ENCODE measurements around the gene RABIF.

The RABIF gene

GRCh38 chr1:202858789-202859414, 30.0 kb downstream of the RABIF start:
- Histone ChIP-seq H3K27ac (ENCODE audit: low read depth, low read length) (no peak overlapping the region), H3K9me3 (ENCODE audit: insufficient read depth, low read length) (no peaks in the 10 kb centered on the region), H3K4me2 (ENCODE audit: low read depth, low read length, poor library complexity, severe bottlenecking) (no peak overlapping the region), H3K4me3 (ENCODE audit: insufficient read depth, low read length, poor library complexity, severe bottlenecking) (no peak overlapping the region), H4K20me1 (ENCODE audit: low read depth, low read length) (no peaks in the 10 kb centered on the region), H3K36me3 (ENCODE audit: low read length) (no peaks in the 10 kb centered on the region), H2AFZ (ENCODE audit: low read depth, low read length, severe bottlenecking) (no peak overlapping the region), H3K9ac (ENCODE audit: low read length) (no peak overlapping the region), H3K9me2 (replicated peaks; ENCODE audit: insufficient read depth, low read length) (no peaks in the 10 kb centered on the region), H3K27me3 (ENCODE audit: low read length) (no peaks in the 10 kb centered on the region), H3K79me2 (ENCODE audit: insufficient read depth, low read length) (no peaks in the 10 kb centered on the region), H3F3A (ENCODE audit: insufficient read depth) (no peaks in the 10 kb centered on the region)
- TF ChIP-seq CTCF (IDR thresholded peaks at IDR 0.05; ENCODE audit: insufficient read depth, low read length, poor library complexity, severe bottlenecking) (no peak), EZH2phosphoT487 (conservative IDR thresholded peaks at IDR 0.05; ENCODE audit: low read length) (no peak)

- Histone ChIP-seq H4K20me1 (ENCODE audit: low read depth, low read length) (no peaks in the 10 kb centered on the region), H2AFZ (ENCODE audit: low read depth, low read length, severe bottlenecking) (no peak overlapping the region), H3K4me2 (ENCODE audit: low read depth, low read length, poor library complexity, severe bottlenecking) (no peak overlapping the region), H3K36me3 (ENCODE audit: low read length) (no peaks in the 10 kb centered on the region), H3K9me3 (ENCODE audit: insufficient read depth, low read length) (no peaks in the 10 kb centered on the region), H3K4me3 (ENCODE audit: insufficient read depth, low read length, poor library complexity, severe bottlenecking) (no peak overlapping the region), H3K27me3 (ENCODE audit: low read length) (no peaks in the 10 kb centered on the region), H3K27ac (ENCODE audit: low read depth, low read length) (no peak overlapping the region), H3F3A (ENCODE audit: insufficient read depth) (no peaks in the 10 kb centered on the region), H3K79me2 (ENCODE audit: insufficient read depth, low read length) (no peaks in the 10 kb centered on the region), H3K9me2 (replicated peaks; ENCODE audit: insufficient read depth, low read length) (no peaks in the 10 kb centered on the region), H3K9ac (ENCODE audit: low read length) (no peak overlapping the region)
- TF ChIP-seq EZH2phosphoT487 (conservative IDR thresholded peaks at IDR 0.05; ENCODE audit: low read length) (no peak), CTCF (IDR thresholded peaks at IDR 0.05; ENCODE audit: insufficient read depth, low read length, poor library complexity, severe bottlenecking) (no peak)
Observed at GRCh38 chr1:202858331-202858730, 30.6 kb downstream of the RABIF start.

- Histone ChIP-seq H3K9ac (ENCODE audit: low read length) (no peak overlapping the region), H3K4me3 (ENCODE audit: insufficient read depth, low read length, poor library complexity, severe bottlenecking) (no peak overlapping the region), H3K9me3 (ENCODE audit: insufficient read depth, low read length) (no peaks in the 10 kb centered on the region), H3K4me2 (ENCODE audit: low read depth, low read length, poor library complexity, severe bottlenecking) (no peak overlapping the region), H3K27ac (ENCODE audit: low read depth, low read length) (no peak overlapping the region), H3K9me2 (replicated peaks; ENCODE audit: insufficient read depth, low read length) (no peaks in the 10 kb centered on the region), H3K79me2 (ENCODE audit: insufficient read depth, low read length) (no peaks in the 10 kb centered on the region), H3K27me3 (ENCODE audit: low read length) (no peaks in the 10 kb centered on the region), H3F3A (ENCODE audit: insufficient read depth) (no peaks in the 10 kb centered on the region), H4K20me1 (ENCODE audit: low read depth, low read length) (no peaks in the 10 kb centered on the region), H3K36me3 (ENCODE audit: low read length) (no peaks in the 10 kb centered on the region), H2AFZ (ENCODE audit: low read depth, low read length, severe bottlenecking) (no peak overlapping the region)
- TF ChIP-seq EZH2phosphoT487 (conservative IDR thresholded peaks at IDR 0.05; ENCODE audit: low read length) (no peak), CTCF (IDR thresholded peaks at IDR 0.05; ENCODE audit: insufficient read depth, low read length, poor library complexity, severe bottlenecking) (no peak)
Observed at GRCh38 chr1:202857136-202857610, 31.8 kb downstream of the RABIF start.

Data from SU-DHL-6 (cell line).